Measurements from ENCODE around the gene BROX. TPM values are rescaled to one million over a fixed set of nuclear protein-coding genes. Genes with fewer than 3 reads are reported as not detected.
A peak's percentile ranks its signal among the peaks of the same experiment; 100 is the strongest.

BROX gene
- total RNA-seq, 1 experiment from 2014 or later, result 115 TPM

DNA sequence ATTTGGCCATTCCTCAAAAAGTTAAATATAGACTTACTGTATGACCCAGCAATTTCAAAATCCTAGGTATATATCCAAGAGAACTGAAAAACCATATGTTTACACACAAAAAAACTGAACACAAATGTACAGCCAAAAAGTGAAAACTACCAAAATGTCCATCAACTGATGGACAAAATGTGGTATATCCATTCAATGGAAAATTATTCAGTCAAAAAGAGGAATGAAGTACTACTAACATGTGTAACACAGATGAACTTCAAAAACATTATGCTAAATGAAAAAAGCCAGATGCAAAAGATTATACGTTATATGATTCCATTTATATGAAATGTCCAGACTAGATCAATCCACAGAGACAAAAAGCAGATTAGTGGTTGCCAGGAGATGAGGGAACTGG is 8.1 kb upstream of the BROX start:
- POLR2A ChIA-PET, result interaction anchor here (0.9 to 4.5 kb wide), 3 partner anchors 9 to 59 kb away, joined by 3 to 40 read pairs (median 4); partner anchors contain the start of genes AIDA and BROX
- Mint-ChIP-seq H3K4me3 (ENCODE audit: unreplicated experiment) (no peak overlapping the region), H3K4me1 (ENCODE audit: insufficient read depth, unreplicated experiment) (peaks cover 7% of the 10 kb centered on the region), H3K36me3 (ENCODE audit: insufficient read depth, unreplicated experiment) (peaks cover 36% of the 10 kb centered on the region), H3K27me3 (ENCODE audit: insufficient read depth, unreplicated experiment) (no peaks in the 10 kb centered on the region), H3K27ac (ENCODE audit: low read depth, unreplicated experiment) (no peak overlapping the region), H3K9me3 (ENCODE audit: unreplicated experiment) (no peaks in the 10 kb centered on the region)
- no peak for TF ChIP-seq CTCF (IDR thresholded peaks at IDR 0.05; ENCODE audit: unreplicated experiment)
- CTCF ChIA-PET, result interaction anchor here (0.6 kb wide), 1 partner anchor 24 kb away, joined by 3 read pairs; no protein-coding TSS in a partner anchor
- intact Hi-C loops (cut with micrococcal nuclease), result no loop called here
- BruUV-seq (replicated peaks), result no TSS peak
- DNase-seq (ENCODE audit: unreplicated experiment), result no peak

DNA sequence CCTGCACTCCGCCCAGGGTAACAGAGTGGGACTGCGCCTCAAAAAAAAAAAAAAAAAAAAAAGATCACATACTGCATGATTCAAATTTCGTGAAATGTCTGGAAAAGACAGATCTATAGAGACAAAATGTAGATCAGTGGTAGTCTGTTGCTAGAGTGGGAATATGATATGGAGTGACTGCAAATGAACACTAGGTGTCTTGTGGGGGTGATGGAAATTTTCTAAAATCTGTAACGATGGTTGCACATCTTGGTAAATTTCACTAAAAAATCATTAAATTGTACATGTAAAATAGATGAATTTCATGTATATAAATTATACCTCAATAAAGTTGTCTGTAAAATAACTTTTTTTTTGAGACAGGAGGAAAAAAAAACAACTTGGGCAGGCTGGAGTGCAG is 5.5 kb upstream of the BROX start:
- Mint-ChIP-seq H3K4me3 (ENCODE audit: unreplicated experiment) (no peak overlapping the region), H3K36me3 (ENCODE audit: insufficient read depth, unreplicated experiment) (peaks cover 12% of the 10 kb centered on the region), H3K4me1 (ENCODE audit: insufficient read depth, unreplicated experiment) (peaks cover 25% of the 10 kb centered on the region), H3K9me3 (ENCODE audit: unreplicated experiment) (no peaks in the 10 kb centered on the region), H3K27ac (ENCODE audit: low read depth, unreplicated experiment) (no peak overlapping the region), H3K27me3 (ENCODE audit: insufficient read depth, unreplicated experiment) (no peaks in the 10 kb centered on the region)
- no TSS peak for BruUV-seq (replicated peaks)
- CTCF ChIA-PET, result no interaction called here
- intact Hi-C loops (cut with micrococcal nuclease), result no loop called here
- no peak for DNase-seq (ENCODE audit: unreplicated experiment)
- POLR2A ChIA-PET, result interaction anchor here (1.1 kb wide), 1 partner anchor 9 kb away, joined by 5 read pairs; no protein-coding TSS in a partner anchor
- TF ChIP-seq CTCF (IDR thresholded peaks at IDR 0.05; ENCODE audit: unreplicated experiment), result peak; percentile 14

DNA sequence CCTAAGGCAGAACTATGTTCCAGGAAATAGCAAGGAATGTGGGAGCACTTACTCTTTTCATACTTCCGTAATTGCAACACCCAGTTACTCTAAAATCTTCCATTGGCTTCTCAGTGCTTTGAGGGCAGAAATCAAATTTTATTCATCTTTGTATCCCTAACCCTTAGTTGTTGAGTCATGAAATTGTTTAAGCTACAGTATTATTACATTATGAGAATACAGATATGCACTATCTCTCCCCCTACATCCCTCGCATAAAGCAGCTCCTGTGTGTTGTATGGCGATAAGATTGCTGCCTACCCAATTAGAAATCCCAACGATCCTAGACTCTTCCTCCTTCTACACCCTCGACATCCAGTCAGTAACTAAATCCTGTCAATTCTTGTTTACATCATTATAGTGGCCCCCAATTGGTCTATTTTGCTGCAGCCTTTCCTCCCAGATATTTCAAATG is 2.6 kb upstream of the BROX start:
- ChIA-PET CTCF (interaction anchor here (0.7 to 1.9 kb wide), 7 partner anchors 10 to 541 kb away, joined by 3 to 5 read pairs (median 3); no protein-coding TSS in a partner anchor), POLR2A (interaction anchor here (0.6 to 4.6 kb wide), 6 partner anchors 8 to 245 kb away, joined by 3 to 40 read pairs (median 29); partner anchors contain the start of gene TAF1A)
- intact Hi-C loops (cut with micrococcal nuclease), result no loop called here
- no TSS peak for BruUV-seq (replicated peaks)
- H3K4me1 Mint-ChIP-seq (ENCODE audit: insufficient read depth, unreplicated experiment), result peaks cover 33% of the 10 kb centered on the region
- H3K9me3 Mint-ChIP-seq (ENCODE audit: unreplicated experiment), result no peaks in the 10 kb centered on the region
- no peaks in the 10 kb centered on the region for H3K27me3 Mint-ChIP-seq (ENCODE audit: insufficient read depth, unreplicated experiment)
- H3K4me3 Mint-ChIP-seq (ENCODE audit: unreplicated experiment), result peak overlapping the region; percentile 86
- DNase-seq (ENCODE audit: unreplicated experiment), result no peak
- peaks cover 24% of the 10 kb centered on the region for H3K36me3 Mint-ChIP-seq (ENCODE audit: insufficient read depth, unreplicated experiment)
- TF ChIP-seq CTCF (IDR thresholded peaks at IDR 0.05; ENCODE audit: unreplicated experiment), result no peak
- H3K27ac Mint-ChIP-seq (ENCODE audit: low read depth, unreplicated experiment), result peak overlapping the region; percentile 97

- peak overlapping the region; percentile 97 for H3K27ac Mint-ChIP-seq (ENCODE audit: low read depth, unreplicated experiment)
- peaks cover 42% of the 10 kb centered on the region for H3K36me3 Mint-ChIP-seq (ENCODE audit: insufficient read depth, unreplicated experiment)
- CTCF ChIA-PET, result interaction anchor here (0.6 to 1.9 kb wide), 8 partner anchors 11 to 422 kb away, joined by 3 to 5 read pairs (median 4); partner anchors contain the start of gene FAM177B
- H3K9me3 Mint-ChIP-seq (ENCODE audit: unreplicated experiment), result no peaks in the 10 kb centered on the region
- peak overlapping the region; percentile 86 for H3K4me3 Mint-ChIP-seq (ENCODE audit: unreplicated experiment)
- TSS peak; percentile 44 for BruUV-seq (replicated peaks)
- TF ChIP-seq CTCF (IDR thresholded peaks at IDR 0.05; ENCODE audit: unreplicated experiment), result no peak
- H3K27me3 Mint-ChIP-seq (ENCODE audit: insufficient read depth, unreplicated experiment), result no peaks in the 10 kb centered on the region
- POLR2A ChIA-PET, result interaction anchor here (0.7 to 4.6 kb wide), 56 partner anchors 9 to 1723 kb away, joined by 3 to 70 read pairs (median 4); partner anchors contain the start of genes CAPN2, FAM177B, MIA3 and NVL
- H3K4me1 Mint-ChIP-seq (ENCODE audit: insufficient read depth, unreplicated experiment), result peaks cover 30% of the 10 kb centered on the region
- intact Hi-C loops (cut with micrococcal nuclease), result loop anchor here (1.0 kb wide), 2 partner anchors 67 to 246 kb away; no protein-coding TSS in a partner anchor
- DNase-seq (ENCODE audit: unreplicated experiment), result peak; percentile 91
Observed at GRCh38 chr1:222711319-222712252, 778 bp upstream of the BROX start.
